Smooth muscle cell (in vitro differentiated cells): ENCODE measurements around the gene TBCD. TPM values are rescaled to one million over a fixed set of nuclear protein-coding genes. Genes with fewer than 3 reads are reported as not detected.

Source experiments
- DNase-seq: peaks from one replicate; lab custom pipeline; 2025; ENCODE audit not compliant: unreplicated experiment; lab: John Stamatoyannopoulos, UW
- H2AFZ ChIP-seq: fragments of 200-600 bp; sonication (generic); 2 replicates; pipeline ENCODE4 v1.6.0; 2016; ENCODE audit warnings: antibody characterized with exemption, low read depth, mild to moderate bottlenecking
- H3F3A ChIP-seq: fragments of 200-600 bp; sonication (generic); 2 replicates; pipeline ENCODE4 v1.6.0; 2017; ENCODE audit warnings: antibody characterized with exemption, low read depth
- H3K27ac ChIP-seq: fragments of 200-600 bp; sonication (generic); 2 replicates; pipeline ENCODE4 v1.5.1; 2016; ENCODE audit warnings: low read depth, mild to moderate bottlenecking
- H3K27me3 ChIP-seq: fragments of 200-600 bp; sonication (generic); 2 replicates; pipeline ENCODE4 v1.6.1; 2016; ENCODE audit warnings: low read depth, mild to moderate bottlenecking
- H3K36me3 ChIP-seq: fragments of 200-600 bp; sonication (generic); 2 replicates; pipeline ENCODE4 v1.5.1; 2016; ENCODE audit warnings: low read depth
- H3K4me1 ChIP-seq: fragments of 200-600 bp; sonication (generic); 2 replicates; pipeline ENCODE4 v1.5.1; 2016; ENCODE audit warnings: low read depth
- H3K4me2 ChIP-seq: fragments of 200-600 bp; sonication (generic); 2 replicates; pipeline ENCODE4 v1.6.0; 2016; ENCODE audit warnings: mild to moderate bottlenecking
- H3K4me3 ChIP-seq: fragments of 200-600 bp; sonication (generic); 2 replicates; pipeline ENCODE4 v1.5.1; 2016; ENCODE audit warnings: mild to moderate bottlenecking
- H3K79me2 ChIP-seq: fragments of 200-600 bp; sonication (generic); 2 replicates; pipeline ENCODE4 v1.6.0; 2016; ENCODE audit warnings: low read depth, mild to moderate bottlenecking
- H3K9ac ChIP-seq: fragments of 200-600 bp; sonication (generic); 2 replicates; pipeline ENCODE4 v1.6.0; 2016; ENCODE audit warnings: low read depth
- H3K9me3 ChIP-seq: fragments of 200-600 bp; sonication (generic); replicated peaks from 2 replicates; pipeline ENCODE4 v1.5.1; 2016; ENCODE audit warnings: low read depth
- H4K20me1 ChIP-seq: fragments of 200-600 bp; sonication (generic); 2 replicates; pipeline ENCODE4 v1.6.0; 2016; ENCODE audit warnings: low read depth
- CTCF ChIP-seq: fragments of 200-600 bp; sonication (generic); IDR thresholded peaks from 2 replicates; pipeline ENCODE4 v1.5.1; 2017; ENCODE audit warnings: borderline replicate concordance, mild to moderate bottlenecking, antibody characterized with exemption; ENCODE audit not compliant: insufficient read depth, poor library complexity, severe bottlenecking
- WGBS: methylation state at CpG from one replicate; pipeline ENCODE4 v1.1.7; 2016; ENCODE audit warnings: low lambda C conversion rate; 5-methylcytosine and 5-hydroxymethylcytosine counted together
- polyA plus RNA-seq: library from polyadenylated mRNA; unstranded; fragments of >200 nt; fragmentation: Nextera tagmentation; extraction: Ambion mirVana; gene quantifications from 2 replicates; pipeline ENCODE4 v1.2.1, GENCODE V29; 2016
- total RNA-seq: library from RNA; depleted of rRNA; stranded (reverse); fragments of >200 nt; gene quantifications from 2 replicates; pipeline ENCODE4 v1.2.3, GENCODE V29; 2014

TBCD gene
- total and polyA plus RNA-seq, 2 experiments from 2014 or later: 29.1 to 38.8 TPM

- no peaks in the 10 kb centered on the region for H3K27me3 ChIP-seq
- no peak for TF ChIP-seq CTCF
- peak overlapping the region; percentile 82 for H3K27ac ChIP-seq
- no peak overlapping the region for H3K9ac ChIP-seq
- H3K4me2 ChIP-seq: no peak overlapping the region
- peaks cover 4% of the 10 kb centered on the region for H3K4me1 ChIP-seq
- H3K36me3 ChIP-seq: no peaks in the 10 kb centered on the region
- H4K20me1 ChIP-seq: no peaks in the 10 kb centered on the region
- DNase-seq: no peak
- H3K9me3 ChIP-seq: no peaks in the 10 kb centered on the region
- no peak overlapping the region for H3K4me3 ChIP-seq
- H3F3A ChIP-seq: peaks cover 3% of the 10 kb centered on the region
- no peak overlapping the region for H2AFZ ChIP-seq
- H3K79me2 ChIP-seq: no peaks in the 10 kb centered on the region
- 94% methylated on average over 53 of the region's 53 CpGs for whole genome bisulfite sequencing
These were observed 147.2 kb downstream of the TBCD start for GRCh38 chr17:82898976-82899514.

- Histone ChIP-seq H3K4me2 (peak overlapping the region; percentile 42), H3K27ac (peak overlapping the region; percentile 82), H3K36me3 (no peaks in the 10 kb centered on the region), H3F3A (peaks cover 3% of the 10 kb centered on the region), H3K79me2 (no peaks in the 10 kb centered on the region), H3K4me3 (no peak overlapping the region), H3K4me1 (peaks cover 4% of the 10 kb centered on the region), H3K9me3 (no peaks in the 10 kb centered on the region), H3K9ac (peak overlapping the region; percentile 13), H3K27me3 (no peaks in the 10 kb centered on the region), H4K20me1 (no peaks in the 10 kb centered on the region), H2AFZ (no peak overlapping the region)
- no peak for TF ChIP-seq CTCF
- 54% methylated on average over 7 of the region's 7 CpGs for WGBS
- DNase-seq: no peak
These were observed 148.1 kb downstream of the TBCD start for GRCh38 chr17:82899941-82900340.

- no peak overlapping the region for H3K4me3 ChIP-seq
- H3K36me3 ChIP-seq: no peaks in the 10 kb centered on the region
- H3K4me1 ChIP-seq: peaks cover 4% of the 10 kb centered on the region
- H4K20me1 ChIP-seq: no peaks in the 10 kb centered on the region
- peaks cover 3% of the 10 kb centered on the region for H3F3A ChIP-seq
- no peak for TF ChIP-seq CTCF
- H3K79me2 ChIP-seq: no peaks in the 10 kb centered on the region
- no peak for DNase-seq
- H3K9me3 ChIP-seq: no peaks in the 10 kb centered on the region
- peak overlapping the region; percentile 82 for H3K27ac ChIP-seq
- no peak overlapping the region for H2AFZ ChIP-seq
- peak overlapping the region; percentile 13 for H3K9ac ChIP-seq
- no peaks in the 10 kb centered on the region for H3K27me3 ChIP-seq
- peak overlapping the region; percentile 42 for H3K4me2 ChIP-seq
- 71% methylated on average over 19 of the region's 19 CpGs for WGBS
These were observed 148.9 kb downstream of the TBCD start for GRCh38 chr17:82900741-82901140.

- Histone ChIP-seq H3F3A (peaks cover 3% of the 10 kb centered on the region), H3K4me2 (no peak overlapping the region), H3K79me2 (no peaks in the 10 kb centered on the region), H3K36me3 (no peaks in the 10 kb centered on the region), H2AFZ (no peak overlapping the region), H3K27me3 (no peaks in the 10 kb centered on the region), H3K9ac (no peak overlapping the region), H3K27ac (peak overlapping the region; percentile 82), H3K4me1 (peaks cover 4% of the 10 kb centered on the region), H3K4me3 (no peak overlapping the region), H3K9me3 (no peaks in the 10 kb centered on the region), H4K20me1 (no peaks in the 10 kb centered on the region)
- 98% methylated on average over 13 of the region's 16 CpGs for WGBS
- DNase-seq: no peak
- TF ChIP-seq CTCF: no peak
These were observed 149.5 kb downstream of the TBCD start for GRCh38 chr17:82901356-82901755.
